HG03103 (cell line): ENCODE results near the gene MVB12A.

Experiments used
- ATAC-seq: cut with Tn5 transposase; IDR thresholded peaks from one replicate; pipeline ENCODE4 v1.9.1; 2021; ENCODE audit warnings: low read depth; ENCODE audit not compliant: unreplicated experiment

The MVB12A gene

GRCh38 chr19:17441241-17442021 is 21.6 kb downstream of the MVB12A start:
- no peak for ATAC-seq

DNA sequence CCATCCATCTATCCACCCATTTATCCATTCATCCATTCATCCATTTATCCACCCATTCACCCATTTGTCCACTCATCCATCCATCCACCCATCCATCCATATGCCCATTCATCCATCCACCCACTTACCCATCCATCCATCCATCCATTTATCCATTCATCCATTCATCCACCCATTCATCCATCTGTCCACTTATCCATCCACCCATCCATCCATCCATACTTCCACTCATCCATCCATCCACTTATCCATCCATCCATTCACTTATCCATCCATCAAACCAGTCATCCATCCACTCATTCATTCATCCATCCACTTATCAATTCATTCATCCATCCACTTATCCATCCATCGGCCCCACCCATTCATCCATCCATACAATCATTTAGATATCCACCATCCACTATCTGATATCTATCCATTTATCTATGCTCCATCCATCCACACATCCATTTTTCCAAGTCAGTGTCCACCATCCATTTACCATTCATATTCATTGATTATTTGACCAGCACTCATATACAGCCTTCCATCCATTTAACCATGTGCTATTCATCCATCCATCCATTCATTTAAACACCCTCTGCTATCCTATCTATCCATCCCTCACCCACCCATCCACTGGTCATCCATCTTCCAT is 25.8 kb downstream of the MVB12A start:
- no peak for ATAC-seq

DNA sequence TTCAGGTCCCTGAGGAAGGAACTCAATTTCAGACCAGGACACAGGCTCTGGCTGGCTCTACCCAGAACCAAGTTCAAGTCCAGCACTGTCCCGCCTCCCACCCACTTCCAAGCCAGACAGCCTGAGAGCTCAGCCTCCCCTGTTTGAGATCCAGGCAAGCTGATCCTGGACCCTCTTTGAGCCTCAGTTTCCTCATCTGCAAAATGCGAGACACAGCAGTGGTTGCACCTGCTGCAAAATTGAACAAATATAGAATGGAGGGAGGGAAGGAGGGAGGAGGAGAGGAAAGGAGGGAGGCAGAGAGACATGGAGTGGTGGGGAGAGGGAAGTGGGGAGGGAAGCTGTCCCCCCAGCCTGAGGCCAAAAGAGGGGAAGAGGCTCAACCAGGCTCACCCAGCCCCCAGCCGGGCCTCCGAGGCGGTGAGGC is 27.9 kb downstream of the MVB12A start:
- ATAC-seq = no peak

DNA sequence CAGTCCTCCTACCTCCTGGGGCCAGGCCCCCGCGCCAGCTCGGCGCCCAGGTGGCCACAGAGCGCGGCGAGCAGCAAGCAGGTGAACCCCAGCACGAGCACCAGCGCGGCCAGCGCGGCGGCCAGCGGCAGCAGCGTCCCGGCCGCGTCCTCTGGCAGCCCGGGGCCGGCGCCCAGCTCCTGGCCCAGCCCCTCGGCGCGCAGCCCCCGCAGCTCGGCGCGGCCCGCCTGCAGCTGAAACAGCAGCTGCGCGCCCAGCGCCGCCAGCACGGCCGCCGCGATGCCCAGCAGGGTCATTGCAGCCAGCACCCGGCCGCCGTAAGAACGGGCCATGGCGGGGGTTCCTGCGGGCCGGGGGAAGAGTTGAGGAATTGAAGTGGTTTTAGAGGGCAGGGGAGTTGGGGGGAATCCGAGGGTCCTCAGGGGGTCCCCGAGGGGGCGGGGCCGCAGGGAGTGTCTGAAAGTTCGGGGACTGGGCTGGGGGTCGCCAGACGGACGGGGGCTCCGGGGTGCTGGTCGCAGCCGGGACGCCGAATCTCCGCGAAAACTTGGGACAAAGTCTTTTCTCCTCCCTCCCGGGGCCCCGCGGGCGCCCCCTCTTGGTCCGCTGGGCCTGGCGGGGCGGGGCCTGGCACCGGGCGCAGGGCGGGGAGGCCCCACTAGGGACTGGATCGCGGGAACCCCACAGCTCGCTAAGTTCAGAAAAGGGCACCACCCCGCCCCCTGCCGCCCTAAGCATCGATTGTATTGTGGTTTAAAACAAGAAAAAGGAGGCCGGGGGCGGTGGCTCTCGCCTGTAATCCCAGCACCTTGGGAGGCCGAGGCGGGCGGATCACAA is 28.5 kb downstream of the MVB12A start, which contains the start of gene TMEM221:
TSS of gene TMEM221 (minus strand) at position 538 of the 837 bp plus-strand sequence. CDS start at position 332, 206 bp downstream.
- ATAC-seq = no peak

DNA sequence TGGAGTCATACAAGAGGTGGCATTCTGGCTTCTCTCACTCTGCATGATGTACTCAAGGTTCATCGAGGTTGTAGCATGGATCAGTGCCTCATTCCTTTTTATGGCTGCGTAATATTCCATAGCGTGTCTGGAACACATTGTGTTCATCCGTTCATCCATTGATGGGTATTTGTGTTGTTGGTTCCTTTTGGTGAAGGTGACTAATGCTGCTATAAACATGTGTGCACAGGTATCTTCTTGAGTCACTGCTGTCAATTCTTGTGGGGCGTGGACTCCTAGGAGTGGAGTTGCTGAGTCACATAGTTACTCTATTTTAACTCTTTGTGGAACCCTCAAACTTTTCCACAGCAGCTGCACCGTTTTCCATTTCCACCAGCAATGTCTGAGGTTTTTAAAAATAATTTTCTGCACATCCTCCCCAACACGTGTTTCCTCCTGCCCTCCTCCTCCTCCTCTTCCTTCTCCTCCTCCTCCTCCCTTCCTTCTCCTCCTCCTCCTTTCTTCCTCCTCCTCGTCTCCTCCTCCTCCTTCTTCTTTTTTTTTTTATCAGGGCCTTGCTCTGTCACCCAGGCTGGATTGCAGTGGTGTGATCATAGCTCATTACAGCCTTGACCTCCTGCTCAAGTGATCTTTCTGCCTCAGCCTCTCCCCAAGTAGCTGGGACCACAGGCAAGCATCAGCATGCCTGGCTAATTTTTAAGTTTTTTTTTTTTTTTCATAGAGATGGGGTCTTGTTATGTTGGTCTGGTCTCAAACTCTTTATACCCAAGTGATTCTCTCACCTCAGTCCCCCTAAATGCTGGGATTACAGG is 30.6 kb downstream of the MVB12A start:
- ATAC-seq = no peak

- no peak for ATAC-seq
These were observed 32.0 kb downstream of the MVB12A start for GRCh38 chr19:17451820-17452219.

DNA sequence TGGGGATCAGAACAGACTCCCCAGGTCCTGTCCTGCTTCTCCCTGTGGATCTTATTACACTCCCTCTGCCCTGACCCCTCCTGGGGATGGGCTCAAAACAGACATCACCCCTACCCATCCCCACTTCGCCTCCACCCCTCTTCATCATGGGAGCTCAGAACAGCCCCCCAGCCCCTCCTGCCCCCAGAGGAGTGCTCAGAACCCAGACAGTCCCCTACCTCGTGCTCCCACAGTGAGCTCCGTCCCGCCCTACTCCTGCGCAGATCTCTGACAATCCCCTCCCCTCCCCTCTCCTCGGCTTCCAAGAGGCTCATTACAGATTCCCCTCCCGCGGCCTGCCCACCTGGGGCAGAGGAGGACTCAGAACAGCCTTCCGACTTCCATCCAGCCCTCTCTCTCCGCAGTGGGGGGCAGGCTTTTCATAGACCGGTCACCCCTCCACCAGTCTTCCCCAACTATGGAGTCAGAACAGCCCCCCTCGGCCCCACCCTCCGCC is 34.8 kb downstream of the MVB12A start:
- ATAC-seq = no peak

GRCh38 chr19:17455308-17456123 is 35.7 kb downstream of the MVB12A start:
- no peak for ATAC-seq

- no peak for ATAC-seq
These were observed 36.3 kb downstream of the MVB12A start for GRCh38 chr19:17456127-17456526.

- ATAC-seq = no peak
These were observed 37.8 kb downstream of the MVB12A start for GRCh38 chr19:17457616-17458015.

- no peak for ATAC-seq
These were observed 39.1 kb downstream of the MVB12A start for GRCh38 chr19:17458970-17459369.

GRCh38 chr19:17460372-17461230 is 40.8 kb downstream of the MVB12A start, which contains the start of gene NXNL1:
Gene NXNL1, minus strand, starts transcription at chr19:17460926. Its CDS starts 57 bp downstream, at chr19:17460869.
- no peak for ATAC-seq

- no peak for ATAC-seq
These were observed 46.6 kb downstream of the MVB12A start for GRCh38 chr19:17466487-17466850.

- no peak for ATAC-seq
These were observed 47.8 kb downstream of the MVB12A start for GRCh38 chr19:17467471-17468301.

- no peak for ATAC-seq
These were observed 48.6 kb downstream of the MVB12A start for GRCh38 chr19:17468302-17469091.

DNA sequence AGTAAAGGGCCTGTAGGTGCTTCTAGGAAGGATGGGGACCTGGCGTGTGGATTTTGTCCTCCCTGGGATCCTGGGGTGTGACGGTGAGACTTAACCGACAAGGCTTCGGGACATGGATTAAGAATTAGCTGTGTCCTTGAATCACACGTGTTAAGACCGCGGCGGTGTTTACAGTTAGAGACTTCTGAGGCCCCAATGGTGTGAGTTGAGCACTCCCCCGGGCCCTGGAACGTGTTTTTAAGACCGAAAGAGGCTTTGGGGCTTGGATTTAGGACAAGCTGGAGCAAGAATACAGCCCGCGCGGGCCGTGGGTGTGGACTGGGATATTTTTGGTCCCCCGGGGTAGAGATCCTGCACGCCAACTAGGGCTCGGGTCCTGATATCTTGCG is 49.2 kb downstream of the MVB12A start:
- ATAC-seq = no peak
